ENCODE data around the gene SURF1. TPM values are rescaled to one million over a fixed set of nuclear protein-coding genes. Genes with fewer than 3 reads are reported as not detected.
"Not testable (repeated sequence)": the region's sequence is repeated elsewhere in the genome, so short reads cannot be mapped to it uniquely, and the experiment has no call there.

Gene SURF1
- polyA plus RNA-seq, 6 donors from 2014 or later, result 77.6 to 142 (median 94.1) TPM

DNA sequence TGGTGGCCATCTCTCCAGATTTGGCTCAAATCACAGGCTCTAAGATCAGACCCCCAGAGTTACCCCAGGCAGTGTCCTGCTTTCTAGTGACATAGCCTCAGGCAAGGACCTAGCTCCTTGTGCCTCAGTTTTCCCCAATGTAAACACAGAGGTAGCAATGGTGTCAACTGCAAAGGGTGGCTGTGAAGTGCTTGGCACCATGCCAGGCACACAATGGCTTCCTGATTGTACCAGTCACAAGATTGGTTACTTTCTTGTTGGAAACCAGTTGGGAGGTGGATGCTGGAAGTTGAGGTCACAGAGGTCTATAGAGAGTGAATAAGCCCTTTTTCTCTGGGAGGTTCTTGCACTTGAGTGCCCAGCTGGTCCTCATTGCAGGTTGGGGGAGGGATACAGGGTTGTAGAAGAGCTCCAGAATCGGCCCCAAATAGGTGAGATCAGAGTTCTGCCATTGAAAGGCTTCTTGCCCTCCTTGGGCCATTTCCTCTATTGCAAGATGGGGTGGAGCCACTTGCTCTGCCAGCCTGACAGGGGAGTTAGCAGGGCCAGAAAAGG is 22.2 kb upstream of the SURF1 start:
- DNase-seq, result no peak
- H3K36me3 Mint-ChIP-seq, result no peaks in the 10 kb centered on the region
- H3K4me1 Mint-ChIP-seq, result peaks cover 9 to 22% (median 16%) of the 10 kb centered on the region in 3 donors
- H3K4me3 Mint-ChIP-seq, result peak overlapping the region in 2 of 8 donors; percentile 12 to 83
- ATAC-seq (ENCODE audit: low read depth in 2 of 2), result no peak
- no peaks in the 10 kb centered on the region for H3K27me3 Mint-ChIP-seq
- H3K27ac Mint-ChIP-seq, result no peak overlapping the region
- no peaks in the 10 kb centered on the region for H3K9me3 Mint-ChIP-seq

DNA sequence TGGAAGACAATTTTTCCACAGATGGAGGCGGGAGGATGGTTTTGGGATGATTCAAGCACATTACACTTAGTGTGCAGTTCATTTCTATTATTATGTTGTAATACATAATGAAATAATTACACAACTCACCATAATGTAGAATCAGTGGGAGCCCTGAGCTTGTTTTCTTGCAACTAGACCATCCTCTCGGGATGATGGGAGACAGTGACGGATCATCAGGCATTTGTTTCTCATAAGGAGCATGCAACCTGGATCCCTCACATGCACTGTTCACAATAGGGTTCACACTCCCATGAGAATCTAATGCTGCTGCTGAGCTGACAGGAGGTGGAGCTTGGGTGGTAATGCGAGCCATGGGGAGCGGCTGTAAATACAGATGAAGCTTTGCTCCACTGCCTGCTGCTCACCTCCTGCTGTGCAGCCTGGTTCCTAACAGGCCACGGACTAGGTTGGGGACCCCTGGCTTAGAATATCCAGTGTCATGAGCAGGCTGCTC is 21.5 kb upstream of the SURF1 start:
- DNase-seq (no peak), ATAC-seq (ENCODE audit: low read depth in 2 of 2) (no peak)
- Mint-ChIP-seq H3K9me3 (no peaks in the 10 kb centered on the region), H3K27me3 (no peaks in the 10 kb centered on the region), H3K4me3 (peak overlapping the region in 4 of 8 donors; percentile 12 to 83 (median 57)), H3K4me1 (peaks cover 10 to 29% (median 23%) of the 10 kb centered on the region in 3 donors), H3K36me3 (no peaks in the 10 kb centered on the region), H3K27ac (no peak overlapping the region)

DNA sequence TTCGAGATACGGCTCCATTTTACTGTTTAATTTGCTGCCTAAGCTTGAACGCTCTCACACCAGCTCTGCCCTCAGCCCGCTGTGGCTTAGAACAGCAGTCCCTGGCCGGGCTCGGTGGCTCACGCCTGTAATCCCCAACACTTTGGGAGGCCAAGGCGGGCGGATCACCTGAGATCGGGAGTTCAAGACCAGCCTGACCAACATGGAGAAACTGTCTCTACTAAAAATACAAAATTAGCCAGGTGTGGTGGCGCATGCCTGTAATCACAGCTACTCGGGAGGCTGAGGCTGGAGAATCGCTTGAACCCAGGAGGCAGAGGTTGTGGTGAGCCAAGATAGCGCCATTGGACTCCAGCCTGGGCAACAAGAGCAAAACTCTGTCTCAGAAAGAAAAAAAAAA is 21.0 kb upstream of the SURF1 start:
- peak overlapping the region in 7 of 8 donors; percentile 74 to 90 (median 83) for H3K4me3 Mint-ChIP-seq
- ATAC-seq (ENCODE audit: low read depth in 2 of 2); H3K36me3 Mint-ChIP-seq; H3K27me3 Mint-ChIP-seq; DNase-seq; H3K9me3 Mint-ChIP-seq; H3K27ac Mint-ChIP-seq: not testable (repeated sequence)
- peaks cover 14 to 34% (median 28%) of the 10 kb centered on the region in 3 donors for H3K4me1 Mint-ChIP-seq

DNA sequence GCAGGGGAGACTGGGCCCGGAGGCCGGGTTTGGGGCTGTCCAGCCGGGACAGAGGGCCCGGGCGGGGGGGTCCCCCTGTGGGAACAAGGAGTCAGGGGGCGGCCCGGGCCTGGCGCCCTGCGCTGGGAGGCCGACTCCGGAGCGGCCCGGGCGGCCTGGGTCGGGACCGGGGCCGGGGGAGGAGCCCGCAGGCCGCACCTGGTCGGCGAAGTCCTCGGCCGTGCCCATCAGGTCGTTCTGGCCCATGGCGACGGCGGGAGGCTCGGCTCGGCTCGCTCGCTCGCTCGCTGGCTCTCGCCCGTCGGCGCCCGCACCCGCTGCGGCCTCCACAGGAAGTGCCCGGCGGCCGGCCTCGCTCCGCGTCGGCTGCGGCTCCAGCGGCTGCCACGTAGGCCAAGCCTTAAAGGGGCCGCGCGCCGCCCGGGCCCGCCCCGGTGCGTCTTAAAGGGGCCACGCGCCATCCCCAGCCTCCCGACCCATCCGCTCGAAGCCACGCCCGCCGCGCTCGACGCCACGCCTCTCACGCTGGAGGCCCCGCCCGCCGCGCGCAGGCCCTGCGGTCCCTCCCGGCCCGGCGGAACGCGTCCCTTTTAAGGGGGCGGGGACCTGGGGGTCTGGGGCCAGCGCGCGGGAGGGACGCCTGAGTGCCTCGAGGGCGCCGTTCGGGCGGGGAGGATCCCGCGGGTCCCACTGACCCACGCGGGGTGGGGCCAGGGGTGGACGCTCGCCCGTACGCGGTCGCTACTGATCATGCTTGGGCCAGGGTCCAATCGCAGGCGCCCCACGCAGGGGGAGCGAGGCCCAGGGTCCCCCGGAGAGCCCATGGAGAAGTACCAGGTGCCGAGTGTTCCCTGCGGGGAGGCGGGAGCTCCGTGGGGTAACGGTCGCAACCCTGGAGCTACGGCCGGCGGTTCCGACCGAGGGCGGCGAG is 19.7 kb upstream of the SURF1 start, which contains the start of the genes STKLD1 and SURF4:
Gene STKLD1 (plus strand): TSS at position 643 of the 931 bp plus-strand sequence. CDS start 108 bp downstream, at position 751.
Gene SURF4 (minus strand): TSS at position 337 of the 931 bp plus-strand sequence. CDS start 91 bp downstream, at position 246.
- Mint-ChIP-seq H3K36me3 (no peaks in the 10 kb centered on the region), H3K4me3 (peak within 1 kb of the TSS; percentile 90 to 96 (median 92)), H3K9me3 (no peaks in the 10 kb centered on the region), H3K27me3 (no peaks in the 10 kb centered on the region), H3K4me1 (peaks cover 25 to 47% (median 41%) of the 10 kb centered on the region in 3 donors), H3K27ac (peak within 1 kb of the TSS; percentile 84 to 96 (median 93))
- ATAC-seq (ENCODE audit: low read depth in 2 of 2) (peak; percentile 95 to 97), DNase-seq (peak; percentile 94)

DNA sequence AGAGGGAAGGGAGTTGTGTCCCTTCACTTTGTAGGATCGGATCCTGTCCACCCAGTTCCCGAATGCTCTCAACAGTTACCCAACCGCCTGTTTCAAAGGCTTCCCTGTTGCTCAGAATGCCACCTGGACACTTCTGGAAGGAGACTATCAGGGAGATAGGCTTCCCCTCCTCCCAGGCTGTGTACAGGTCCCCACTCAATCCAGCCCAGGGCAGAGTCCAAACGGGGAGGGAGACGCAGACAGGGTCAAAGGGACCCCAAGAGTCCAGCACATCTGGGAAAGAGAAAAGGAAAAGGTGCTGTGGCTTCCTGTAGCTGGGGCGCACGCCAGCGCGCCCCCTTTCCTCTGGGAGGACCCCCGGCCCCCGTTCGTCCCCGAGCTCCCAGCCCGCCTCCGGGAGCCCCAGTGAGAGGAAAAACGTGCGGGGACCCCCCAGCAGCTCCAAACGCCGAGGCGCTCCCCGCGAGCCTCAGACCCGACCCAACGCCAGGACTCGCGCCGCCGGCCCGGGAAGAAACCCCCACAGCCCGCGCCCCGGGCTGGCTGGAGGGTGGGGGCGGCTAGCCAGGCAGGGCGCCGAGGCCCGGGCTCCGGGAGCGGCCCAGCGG is 18.9 kb upstream of the SURF1 start:
- Mint-ChIP-seq H3K27ac (peak overlapping the region; percentile 84 to 96 (median 93)), H3K9me3 (no peaks in the 10 kb centered on the region), H3K36me3 (no peaks in the 10 kb centered on the region), H3K4me3 (peak overlapping the region; percentile 90 to 96 (median 92)), H3K4me1 (peaks cover 33 to 55% (median 49%) of the 10 kb centered on the region in 3 donors), H3K27me3 (no peaks in the 10 kb centered on the region)
- DNase-seq (no peak), ATAC-seq (ENCODE audit: low read depth in 2 of 2) (peak; percentile 8 to 11)

DNA sequence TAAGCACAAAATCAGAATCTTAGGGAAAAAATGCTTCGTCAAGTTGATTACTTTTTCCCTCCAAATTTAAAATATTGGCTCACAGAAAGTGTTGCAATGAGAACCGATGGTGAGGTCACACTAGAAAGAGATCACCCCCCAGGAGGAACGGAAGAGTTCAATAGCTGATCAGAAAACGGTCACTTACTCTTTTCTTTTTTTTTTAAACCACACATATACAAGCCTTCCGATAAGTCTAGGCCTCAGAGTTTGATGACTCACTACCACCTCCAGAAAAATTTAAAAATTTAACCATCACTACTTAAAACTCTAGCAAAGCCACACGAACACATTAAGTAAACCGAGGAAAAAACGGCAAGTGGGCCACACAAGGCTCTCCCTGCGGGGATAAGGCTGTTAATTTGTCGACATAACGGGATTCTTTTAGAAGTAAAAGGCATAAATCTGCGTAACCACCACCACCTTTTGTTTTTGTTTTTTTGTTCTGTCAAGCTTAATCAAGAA is 18.4 kb upstream of the SURF1 start:
- ATAC-seq (ENCODE audit: low read depth in 2 of 2) (no peak), DNase-seq (no peak)
- peaks cover 39 to 60% (median 54%) of the 10 kb centered on the region in 3 donors for H3K4me1 Mint-ChIP-seq

DNA sequence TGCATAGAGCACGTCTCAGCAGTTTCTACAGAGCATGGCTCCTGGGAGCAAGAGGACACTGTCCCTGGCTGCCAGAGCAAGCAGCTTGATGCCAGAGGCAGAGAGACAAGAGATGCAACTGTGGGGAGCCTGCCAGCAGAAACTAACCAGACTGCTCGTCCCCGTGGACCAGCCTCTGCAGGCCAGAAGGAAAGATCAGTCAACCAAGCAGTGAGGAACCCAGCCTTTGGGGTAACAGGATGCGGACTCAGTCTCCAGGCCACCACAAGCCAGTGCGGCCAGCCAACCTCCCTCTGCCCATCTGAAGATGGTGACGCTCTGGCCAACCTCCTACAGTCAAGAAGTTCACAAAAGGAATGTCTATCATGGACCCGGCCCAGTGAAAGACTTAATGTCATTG is 15.9 kb upstream of the SURF1 start:
- DNase-seq (no peak), ATAC-seq (ENCODE audit: low read depth in 2 of 2) (no peak)
- H3K27ac Mint-ChIP-seq, result peak overlapping the region in 2 of 6 donors; percentile 49 to 60
- peak overlapping the region in 2 of 8 donors; percentile 25 to 71 for H3K4me3 Mint-ChIP-seq
- no peaks in the 10 kb centered on the region for H3K27me3 Mint-ChIP-seq
- no peaks in the 10 kb centered on the region for H3K36me3 Mint-ChIP-seq
- peaks cover 52 to 73% (median 71%) of the 10 kb centered on the region in 3 donors for H3K4me1 Mint-ChIP-seq
- H3K9me3 Mint-ChIP-seq, result no peaks in the 10 kb centered on the region

More for the DNA sequence above, 18.4 kb upstream of the SURF1 start:
- no peaks in the 10 kb centered on the region for H3K36me3 Mint-ChIP-seq
- H3K4me3 Mint-ChIP-seq, result peak overlapping the region; percentile 90 to 96 (median 92)
- no peaks in the 10 kb centered on the region for H3K27me3 Mint-ChIP-seq
- H3K27ac Mint-ChIP-seq, result peak overlapping the region; percentile 84 to 96 (median 93)
- H3K9me3 Mint-ChIP-seq, result no peaks in the 10 kb centered on the region

DNA sequence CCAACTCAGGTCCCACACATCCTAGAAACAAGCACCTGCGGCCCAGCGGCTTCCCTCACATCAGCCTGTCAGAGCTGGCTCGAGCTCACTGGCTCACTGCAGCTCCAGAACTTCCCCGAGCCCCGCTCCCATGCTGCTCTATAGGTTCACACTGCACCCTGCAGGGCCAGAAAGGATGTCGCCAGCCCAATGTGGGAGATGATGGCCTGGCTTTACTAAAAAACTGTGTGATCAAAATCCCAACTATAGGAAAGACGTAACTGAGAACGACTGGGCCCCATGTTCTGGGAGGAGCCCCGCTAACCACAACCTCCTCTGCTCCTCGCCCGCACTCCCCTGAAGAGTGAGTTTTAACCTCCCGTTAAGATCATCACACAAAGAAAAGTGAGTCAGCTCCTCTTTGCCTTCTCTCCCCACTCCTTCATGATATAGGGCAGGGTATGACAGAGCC is 15.0 kb upstream of the SURF1 start:
- H3K4me3 Mint-ChIP-seq, result peak overlapping the region in 5 of 8 donors; percentile 37 to 71 (median 63)
- peaks cover 52 to 71% (median 69%) of the 10 kb centered on the region in 3 donors for H3K4me1 Mint-ChIP-seq
- ATAC-seq (ENCODE audit: low read depth in 2 of 2), result no peak
- DNase-seq, result no peak
- peak overlapping the region in 5 of 6 donors; percentile 45 to 91 (median 83) for H3K27ac Mint-ChIP-seq
- H3K27me3 Mint-ChIP-seq, result no peaks in the 10 kb centered on the region
- H3K9me3 Mint-ChIP-seq, result no peaks in the 10 kb centered on the region
- no peaks in the 10 kb centered on the region for H3K36me3 Mint-ChIP-seq

DNA sequence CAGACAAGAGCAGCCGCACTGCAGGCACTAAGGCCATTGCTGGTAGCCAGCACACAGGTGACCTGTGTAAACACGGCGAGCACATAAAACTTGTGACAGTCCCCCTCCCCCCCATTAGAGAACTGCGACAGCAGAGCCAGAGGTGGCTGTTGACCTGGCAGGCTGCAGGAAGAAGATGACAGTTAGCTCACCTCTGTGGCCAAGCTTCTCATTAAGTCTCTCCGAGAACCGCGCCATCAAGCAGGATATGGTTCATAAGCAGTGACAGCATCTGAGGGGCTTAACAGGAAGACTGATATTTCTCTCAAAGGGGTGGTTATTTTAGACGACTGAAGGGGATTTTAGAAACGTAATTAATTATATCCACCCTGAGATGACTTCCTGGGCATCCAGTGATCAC is 14.4 kb upstream of the SURF1 start:
- H3K27ac Mint-ChIP-seq, result peak overlapping the region; percentile 11 to 91 (median 78)
- no peaks in the 10 kb centered on the region for H3K27me3 Mint-ChIP-seq
- peaks cover 52 to 71% (median 69%) of the 10 kb centered on the region in 3 donors for H3K4me1 Mint-ChIP-seq
- ATAC-seq (ENCODE audit: low read depth in 2 of 2) (peak; percentile 29 to 36), DNase-seq (no peak)
- H3K9me3 Mint-ChIP-seq, result no peaks in the 10 kb centered on the region
- peak overlapping the region in 7 of 8 donors; percentile 27 to 71 (median 62) for H3K4me3 Mint-ChIP-seq
- H3K36me3 Mint-ChIP-seq, result no peaks in the 10 kb centered on the region

DNA sequence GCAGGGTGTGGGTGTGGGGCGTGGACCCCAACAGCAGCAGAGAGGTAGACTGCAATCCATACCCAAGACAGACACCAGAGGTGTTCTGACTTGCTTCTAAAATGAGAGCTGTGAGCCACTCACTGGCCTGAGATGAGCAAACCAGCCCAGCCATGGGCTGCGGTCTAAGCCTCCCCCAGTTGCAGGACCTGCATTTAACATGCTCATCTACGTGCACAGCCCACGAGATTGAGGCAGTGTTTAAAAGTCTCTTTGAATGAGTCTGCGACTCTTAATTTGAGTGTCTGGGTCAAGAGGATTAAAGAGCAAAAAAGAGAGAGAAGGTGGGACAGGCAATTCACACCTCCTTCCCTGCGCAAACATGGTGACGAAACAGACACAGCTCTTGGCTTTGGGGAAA is 13.6 kb upstream of the SURF1 start:
- no peaks in the 10 kb centered on the region for H3K27me3 Mint-ChIP-seq
- peak overlapping the region in 2 of 6 donors; percentile 36 to 39 for H3K27ac Mint-ChIP-seq

DNA sequence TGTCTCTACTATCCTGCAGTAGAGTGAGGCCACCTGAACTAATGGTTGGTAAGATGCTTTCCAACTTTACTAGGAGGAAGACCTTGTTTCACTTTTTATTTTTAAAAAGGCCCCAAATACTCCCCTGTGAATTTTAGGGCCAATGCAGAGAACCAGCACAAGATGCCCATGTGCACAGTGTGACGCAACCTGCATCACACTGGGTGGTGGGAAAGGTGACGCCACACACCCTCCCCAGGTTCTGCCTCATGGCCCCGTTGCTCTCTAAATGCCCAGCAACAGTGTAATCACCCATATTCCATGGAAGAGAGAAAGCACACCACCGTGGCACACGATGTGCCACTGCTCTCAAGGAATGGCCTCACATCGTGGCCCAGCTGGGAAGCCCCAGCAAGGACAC is 13.1 kb upstream of the SURF1 start:
- ATAC-seq (ENCODE audit: low read depth in 2 of 2) (no peak), DNase-seq (no peak)
- H3K27me3 Mint-ChIP-seq, result no peaks in the 10 kb centered on the region
- H3K27ac Mint-ChIP-seq, result peak overlapping the region in 3 of 6 donors; percentile 9 to 39 (median 36)
- peak overlapping the region in 2 of 8 donors; percentile 29 to 75 for H3K4me3 Mint-ChIP-seq
- H3K36me3 Mint-ChIP-seq, result no peaks in the 10 kb centered on the region
- peaks cover 43 to 62% (median 62%) of the 10 kb centered on the region in 3 donors for H3K4me1 Mint-ChIP-seq
- H3K9me3 Mint-ChIP-seq, result no peaks in the 10 kb centered on the region

More for the DNA sequence above, 13.6 kb upstream of the SURF1 start:
- Mint-ChIP-seq H3K4me1 (peaks cover 48 to 67% (median 66%) of the 10 kb centered on the region in 3 donors), H3K9me3 (no peaks in the 10 kb centered on the region), H3K4me3 (peak overlapping the region in 2 of 8 donors; percentile 22 to 62), H3K36me3 (no peaks in the 10 kb centered on the region)
- ATAC-seq (ENCODE audit: low read depth in 2 of 2) (no peak), DNase-seq (no peak)

DNA sequence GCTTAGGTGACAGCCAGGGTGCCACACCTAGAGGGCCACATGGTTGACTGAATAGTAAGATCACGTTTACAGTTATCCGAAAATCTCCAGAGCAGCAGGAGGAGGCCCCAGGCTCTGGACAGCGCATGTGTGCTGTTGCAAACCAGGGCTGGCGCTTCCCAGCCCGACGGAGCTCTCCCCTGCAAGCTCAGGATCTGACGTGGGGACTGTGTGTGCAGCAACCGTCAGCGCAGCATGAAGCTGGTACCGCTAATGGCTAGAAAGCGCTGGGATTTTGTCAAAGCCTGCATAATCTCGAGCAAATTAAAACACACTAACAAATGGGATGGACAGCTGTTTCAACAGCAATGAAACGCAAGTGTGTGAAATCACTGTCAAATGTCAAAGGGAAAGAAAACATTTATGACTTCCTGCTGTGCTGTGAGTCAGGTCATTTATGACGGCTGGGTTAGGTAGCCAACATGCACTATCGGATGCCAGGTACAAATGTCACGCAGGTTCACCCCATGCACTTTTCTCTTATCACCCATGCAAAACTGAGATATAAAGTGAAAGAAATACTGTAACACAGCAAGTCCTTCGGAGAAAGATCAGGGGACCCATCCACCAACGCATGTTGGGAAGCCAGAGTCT is 12.1 kb upstream of the SURF1 start:
- DNase-seq, result no peak
- Mint-ChIP-seq H3K4me1 (peaks cover 43 to 53% (median 52%) of the 10 kb centered on the region in 3 donors), H3K9me3 (no peaks in the 10 kb centered on the region), H3K27ac (no peak overlapping the region), H3K27me3 (no peaks in the 10 kb centered on the region), H3K36me3 (peaks cover 0 to 7% of the 10 kb centered on the region in 2 donors), H3K4me3 (peak overlapping the region in 1 of 8 donors; percentile 69)
- no peak for ATAC-seq (ENCODE audit: low read depth in 2 of 2)
